ENCODE data around the gene DNAI1.

DNAI1 gene

GRCh38 chr9:34560599-34561214 is 102.1 kb downstream of the DNAI1 start:
- no peak for DNase-seq

GRCh38 chr9:34562135-34562745 is 103.6 kb downstream of the DNAI1 start:
- DNase-seq = no peak

- no peak for DNase-seq
Observed at GRCh38 chr9:34563262-34563661, 104.7 kb downstream of the DNAI1 start.

- no peak for DNase-seq
Observed at GRCh38 chr9:34564617-34565016, 106.0 kb downstream of the DNAI1 start.

- DNase-seq = no peak
Observed at GRCh38 chr9:34565856-34566255, 107.3 kb downstream of the DNAI1 start.

GRCh38 chr9:34566322-34566721 is 107.7 kb downstream of the DNAI1 start:
- no peak for DNase-seq

- no peak for DNase-seq
Observed at GRCh38 chr9:34566972-34567371, 108.4 kb downstream of the DNAI1 start.

- DNase-seq = no peak
Observed at GRCh38 chr9:34568133-34568532, 109.5 kb downstream of the DNAI1 start.

GRCh38 chr9:34568774-34569173 is 110.2 kb downstream of the DNAI1 start:
- no peak for DNase-seq

GRCh38 chr9:34570376-34570775 is 111.8 kb downstream of the DNAI1 start:
- DNase-seq = no peak
